GM19438 (cell line): ENCODE results near the gene GABBR1.

ENCODE experiments used
- ATAC-seq: cut with Tn5 transposase; IDR thresholded peaks from one replicate; pipeline ENCODE4 v1.9.1; 2021; ENCODE audit warnings: low read depth; ENCODE audit not compliant: unreplicated experiment

GABBR1 gene

GRCh38 chr6:29577544-29577943 is 55.4 kb downstream of the GABBR1 start:
- no peak for ATAC-seq

GRCh38 chr6:29576056-29576455 is 56.9 kb downstream of the GABBR1 start:
- no peak for ATAC-seq

- no peak for ATAC-seq
Measured at GRCh38 chr6:29567991-29568390, 65.0 kb downstream of the GABBR1 start.

GRCh38 chr6:29567541-29567940 is 65.4 kb downstream of the GABBR1 start:
- no peak for ATAC-seq

- no peak for ATAC-seq
Measured at GRCh38 chr6:29566856-29567255, 66.1 kb downstream of the GABBR1 start.

GRCh38 chr6:29564875-29565274 is 68.1 kb downstream of the GABBR1 start:
- ATAC-seq, result no peak

- ATAC-seq, result no peak
Measured at GRCh38 chr6:29563435-29563965, 69.5 kb downstream of the GABBR1 start.

GRCh38 chr6:29561606-29562181 is 71.3 kb downstream of the GABBR1 start:
- ATAC-seq, result no peak

GRCh38 chr6:29561091-29561490 is 71.9 kb downstream of the GABBR1 start:
- ATAC-seq, result no peak

- no peak for ATAC-seq
Measured at GRCh38 chr6:29559524-29560287, 73.3 kb downstream of the GABBR1 start, which contains the start of gene UBD. Gene UBD (minus strand): TSS chr6:29559732. CDS start chr6:29559701, 31 bp downstream.

GRCh38 chr6:29558439-29559079 is 74.4 kb downstream of the GABBR1 start:
- no peak for ATAC-seq

- ATAC-seq, result no peak
Measured at GRCh38 chr6:29557320-29557719, 75.7 kb downstream of the GABBR1 start.

GRCh38 chr6:29554764-29555163 is 78.2 kb downstream of the GABBR1 start:
- ATAC-seq, result no peak

GRCh38 chr6:29553268-29554057 is 79.5 kb downstream of the GABBR1 start:
- no peak for ATAC-seq

GRCh38 chr6:29552512-29553051 is 80.4 kb downstream of the GABBR1 start:
- ATAC-seq, result no peak

- ATAC-seq, result no peak
Measured at GRCh38 chr6:29547573-29547972, 85.4 kb downstream of the GABBR1 start.

GRCh38 chr6:29537714-29538403 is 95.1 kb downstream of the GABBR1 start:
- no peak for ATAC-seq

- no peak for ATAC-seq
Measured at GRCh38 chr6:29532320-29532951, 100.5 kb downstream of the GABBR1 start.

GRCh38 chr6:29531668-29532067 is 101.3 kb downstream of the GABBR1 start:
- no peak for ATAC-seq
